Measurements from ENCODE around the gene ZNF736. TPM values are rescaled to one million over a fixed set of nuclear protein-coding genes. Genes with fewer than 3 reads are reported as not detected.

The ZNF736 gene
- total and polyA plus RNA-seq, 2 experiments from 2014 or later = 2.6 to 14.2 TPM

DNA sequence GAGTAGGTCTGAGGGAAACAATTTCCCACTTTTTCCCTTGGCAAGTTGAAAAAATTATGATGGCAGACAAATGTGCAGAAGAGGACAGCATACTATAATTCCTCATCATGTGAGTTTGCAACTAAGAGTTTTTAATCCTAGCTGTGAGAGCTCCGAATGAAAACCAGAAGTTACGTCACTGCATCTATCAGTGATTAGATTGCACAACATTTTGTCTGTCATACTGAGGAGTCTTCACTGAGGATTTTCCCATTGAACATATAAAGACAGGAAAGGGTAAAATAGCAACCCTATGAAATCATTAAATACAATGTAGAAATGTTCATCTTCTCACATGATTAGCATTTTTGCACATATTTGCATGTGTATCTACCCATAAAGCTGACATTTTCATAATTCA lies 45.8 kb downstream of the ZNF736 start:
- Mint-ChIP-seq H3K27ac (no peak overlapping the region), H3K36me3 (ENCODE audit: low read depth) (peaks cover 43% of the 10 kb centered on the region), H3K9me3 (peaks cover 95% of the 10 kb centered on the region), H3K4me1 (no peaks in the 10 kb centered on the region), H3K4me3 (no peak overlapping the region), H3K27me3 (ENCODE audit: insufficient read depth, low read depth, poor library complexity) (peaks cover 3% of the 10 kb centered on the region)
- no peaks in the 10 kb centered on the region for H4K20me1 ChIP-seq (replicated peaks; ENCODE audit: insufficient read depth)
- H3K36me3 ChIP-seq (ENCODE audit: insufficient read depth) = 0 out of 2 replicates have a peak, but pooled peaks cover 14% of the 10 kb centered on the region
- no peak for DNase-seq (ENCODE audit: low spot score)
- H3K27me3 ChIP-seq (ENCODE audit: insufficient read depth) = no peaks in the 10 kb centered on the region
- H3K9me2 ChIP-seq (ENCODE audit: insufficient read depth) = no peaks in the 10 kb centered on the region
- no peaks in the 10 kb centered on the region for H3F3A ChIP-seq (replicated peaks; ENCODE audit: low read depth)
- no peak overlapping the region for H3K4me2 ChIP-seq
- no peak overlapping the region for H2AFZ ChIP-seq
- H3K4me3 ChIP-seq = no peak overlapping the region
- no peaks in the 10 kb centered on the region for H3K4me1 ChIP-seq (ENCODE audit: insufficient read depth)
- no peak for TF ChIP-seq STAT1 (IDR thresholded peaks at IDR 0.05; ENCODE audit: unreplicated experiment)
- TF ChIP-seq, protein P1, sequence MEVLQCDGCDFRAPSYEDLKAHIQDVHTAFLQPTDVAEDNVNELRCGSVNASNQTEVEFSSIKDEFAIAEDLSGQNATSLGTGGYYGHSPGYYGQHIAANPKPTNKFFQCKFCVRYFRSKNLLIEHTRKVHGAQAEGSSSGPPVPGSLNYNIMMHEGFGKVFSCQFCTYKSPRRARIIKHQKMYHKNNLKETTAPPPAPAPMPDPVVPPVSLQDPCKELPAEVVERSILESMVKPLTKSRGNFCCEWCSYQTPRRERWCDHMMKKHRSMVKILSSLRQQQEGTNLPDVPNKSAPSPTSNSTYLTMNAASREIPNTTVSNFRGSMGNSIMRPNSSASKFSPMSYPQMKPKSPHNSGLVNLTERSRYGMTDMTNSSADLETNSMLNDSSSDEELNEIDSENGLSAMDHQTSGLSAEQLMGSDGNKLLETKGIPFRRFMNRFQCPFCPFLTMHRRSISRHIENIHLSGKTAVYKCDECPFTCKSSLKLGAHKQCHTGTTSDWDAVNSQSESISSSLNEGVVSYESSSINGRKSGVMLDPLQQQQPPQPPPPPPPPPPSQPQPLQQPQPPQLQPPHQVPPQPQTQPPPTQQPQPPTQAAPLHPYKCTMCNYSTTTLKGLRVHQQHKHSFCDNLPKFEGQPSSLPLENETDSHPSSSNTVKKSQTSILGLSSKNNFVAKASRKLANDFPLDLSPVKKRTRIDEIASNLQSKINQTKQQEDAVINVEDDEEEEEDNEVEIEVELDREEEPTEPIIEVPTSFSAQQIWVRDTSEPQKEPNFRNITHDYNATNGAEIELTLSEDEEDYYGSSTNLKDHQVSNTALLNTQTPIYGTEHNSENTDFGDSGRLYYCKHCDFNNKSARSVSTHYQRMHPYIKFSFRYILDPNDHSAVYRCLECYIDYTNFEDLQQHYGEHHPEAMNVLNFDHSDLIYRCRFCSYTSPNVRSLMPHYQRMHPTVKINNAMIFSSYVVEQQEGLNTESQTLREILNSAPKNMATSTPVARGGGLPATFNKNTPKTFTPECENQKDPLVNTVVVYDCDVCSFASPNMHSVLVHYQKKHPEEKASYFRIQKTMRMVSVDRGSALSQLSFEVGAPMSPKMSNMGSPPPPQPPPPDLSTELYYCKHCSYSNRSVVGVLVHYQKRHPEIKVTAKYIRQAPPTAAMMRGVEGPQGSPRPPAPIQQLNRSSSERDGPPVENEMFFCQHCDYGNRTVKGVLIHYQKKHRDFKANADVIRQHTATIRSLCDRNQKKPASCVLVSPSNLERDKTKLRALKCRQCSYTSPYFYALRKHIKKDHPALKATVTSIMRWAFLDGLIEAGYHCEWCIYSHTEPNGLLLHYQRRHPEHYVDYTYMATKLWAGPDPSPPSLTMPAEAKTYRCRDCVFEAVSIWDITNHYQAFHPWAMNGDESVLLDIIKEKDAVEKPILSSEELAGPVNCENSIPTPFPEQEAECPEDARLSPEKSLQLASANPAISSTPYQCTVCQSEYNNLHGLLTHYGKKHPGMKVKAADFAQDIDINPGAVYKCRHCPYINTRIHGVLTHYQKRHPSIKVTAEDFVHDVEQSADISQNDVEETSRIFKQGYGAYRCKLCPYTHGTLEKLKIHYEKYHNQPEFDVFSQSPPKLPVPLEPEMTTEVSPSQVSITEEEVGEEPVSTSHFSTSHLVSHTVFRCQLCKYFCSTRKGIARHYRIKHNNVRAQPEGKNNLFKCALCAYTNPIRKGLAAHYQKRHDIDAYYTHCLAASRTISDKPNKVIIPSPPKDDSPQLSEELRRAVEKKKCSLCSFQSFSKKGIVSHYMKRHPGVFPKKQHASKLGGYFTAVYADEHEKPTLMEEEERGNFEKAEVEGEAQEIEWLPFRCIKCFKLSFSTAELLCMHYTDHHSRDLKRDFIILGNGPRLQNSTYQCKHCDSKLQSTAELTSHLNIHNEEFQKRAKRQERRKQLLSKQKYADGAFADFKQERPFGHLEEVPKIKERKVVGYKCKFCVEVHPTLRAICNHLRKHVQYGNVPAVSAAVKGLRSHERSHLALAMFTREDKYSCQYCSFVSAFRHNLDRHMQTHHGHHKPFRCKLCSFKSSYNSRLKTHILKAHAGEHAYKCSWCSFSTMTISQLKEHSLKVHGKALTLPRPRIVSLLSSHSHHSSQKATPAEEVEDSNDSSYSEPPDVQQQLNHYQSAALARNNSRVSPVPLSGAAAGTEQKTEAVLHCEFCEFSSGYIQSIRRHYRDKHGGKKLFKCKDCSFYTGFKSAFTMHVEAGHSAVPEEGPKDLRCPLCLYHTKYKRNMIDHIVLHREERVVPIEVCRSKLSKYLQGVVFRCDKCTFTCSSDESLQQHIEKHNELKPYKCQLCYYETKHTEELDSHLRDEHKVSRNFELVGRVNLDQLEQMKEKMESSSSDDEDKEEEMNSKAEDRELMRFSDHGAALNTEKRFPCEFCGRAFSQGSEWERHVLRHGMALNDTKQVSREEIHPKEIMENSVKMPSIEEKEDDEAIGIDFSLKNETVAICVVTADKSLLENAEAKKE (CRISPR knock-in tag; IDR thresholded peaks at IDR 0.05) = no peak
- no peak for ATAC-seq
- H3K27ac ChIP-seq (ENCODE audit: low read depth) = no peak overlapping the region
- no peaks in the 10 kb centered on the region for H3K79me2 ChIP-seq (replicated peaks; ENCODE audit: insufficient read depth)

DNA sequence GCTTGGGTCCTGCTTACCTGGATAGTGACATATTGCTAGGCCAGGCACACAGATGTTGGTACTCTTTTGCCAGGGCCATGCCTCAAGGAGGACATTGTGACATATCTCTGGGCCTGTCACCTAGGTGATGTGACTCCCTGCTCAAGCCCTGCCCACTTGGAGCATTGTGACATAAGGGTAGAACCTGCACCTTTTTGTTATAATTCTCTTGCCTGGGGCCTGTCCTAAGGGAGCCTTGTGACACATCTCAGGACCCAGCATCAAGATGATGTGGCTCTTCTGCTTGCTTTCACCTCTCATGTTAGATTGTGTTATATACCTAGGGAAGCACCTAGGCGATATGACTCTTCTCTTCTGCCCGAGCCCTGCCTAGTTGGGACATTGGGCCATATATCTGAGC lies 57.4 kb downstream of the ZNF736 start:
- Histone ChIP-seq H3K79me2 (replicated peaks; ENCODE audit: insufficient read depth) (no peaks in the 10 kb centered on the region), H3K4me2 (no peak overlapping the region), H3K9me2 (ENCODE audit: insufficient read depth) (no peaks in the 10 kb centered on the region), H3K27me3 (ENCODE audit: insufficient read depth) (no peaks in the 10 kb centered on the region), H3K4me1 (ENCODE audit: insufficient read depth) (no peaks in the 10 kb centered on the region), H3K36me3 (ENCODE audit: insufficient read depth) (no peaks in the 10 kb centered on the region), H4K20me1 (replicated peaks; ENCODE audit: insufficient read depth) (no peaks in the 10 kb centered on the region), H3K27ac (ENCODE audit: low read depth) (no peak overlapping the region), H2AFZ (no peak overlapping the region), H3K4me3 (no peak overlapping the region), H3F3A (replicated peaks; ENCODE audit: low read depth) (no peaks in the 10 kb centered on the region)
- H3K9me3 Mint-ChIP-seq = peaks cover 99% of the 10 kb centered on the region
- TF ChIP-seq STAT1 (IDR thresholded peaks at IDR 0.05; ENCODE audit: unreplicated experiment) = no peak
- no peak for TF ChIP-seq JUNB (IDR thresholded peaks at IDR 0.05; ENCODE audit: unreplicated experiment)
- TF ChIP-seq ZNF331 (CRISPR knock-in tag; IDR thresholded peaks at IDR 0.05; ENCODE audit: low read depth) = no peak
- TF ChIP-seq, protein P2, sequence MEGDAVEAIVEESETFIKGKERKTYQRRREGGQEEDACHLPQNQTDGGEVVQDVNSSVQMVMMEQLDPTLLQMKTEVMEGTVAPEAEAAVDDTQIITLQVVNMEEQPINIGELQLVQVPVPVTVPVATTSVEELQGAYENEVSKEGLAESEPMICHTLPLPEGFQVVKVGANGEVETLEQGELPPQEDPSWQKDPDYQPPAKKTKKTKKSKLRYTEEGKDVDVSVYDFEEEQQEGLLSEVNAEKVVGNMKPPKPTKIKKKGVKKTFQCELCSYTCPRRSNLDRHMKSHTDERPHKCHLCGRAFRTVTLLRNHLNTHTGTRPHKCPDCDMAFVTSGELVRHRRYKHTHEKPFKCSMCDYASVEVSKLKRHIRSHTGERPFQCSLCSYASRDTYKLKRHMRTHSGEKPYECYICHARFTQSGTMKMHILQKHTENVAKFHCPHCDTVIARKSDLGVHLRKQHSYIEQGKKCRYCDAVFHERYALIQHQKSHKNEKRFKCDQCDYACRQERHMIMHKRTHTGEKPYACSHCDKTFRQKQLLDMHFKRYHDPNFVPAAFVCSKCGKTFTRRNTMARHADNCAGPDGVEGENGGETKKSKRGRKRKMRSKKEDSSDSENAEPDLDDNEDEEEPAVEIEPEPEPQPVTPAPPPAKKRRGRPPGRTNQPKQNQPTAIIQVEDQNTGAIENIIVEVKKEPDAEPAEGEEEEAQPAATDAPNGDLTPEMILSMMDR (conservative IDR thresholded peaks at IDR 0.05; ENCODE audit: low read depth in 2 of 2) = no peak
- TF ChIP-seq ZNF114 (CRISPR knock-in tag; IDR thresholded peaks at IDR 0.05) = no peak
- no peak for TF ChIP-seq CREB1 (CRISPR knock-in tag; IDR thresholded peaks at IDR 0.05; ENCODE audit: low read depth)
- TF ChIP-seq EZH2 (IDR thresholded peaks at IDR 0.05; ENCODE audit: low read depth, unreplicated experiment) = no peak
- H3K4me1 Mint-ChIP-seq = no peaks in the 10 kb centered on the region
- H3K4me3 Mint-ChIP-seq = no peak overlapping the region
- peaks cover 2% of the 10 kb centered on the region for H3K27me3 Mint-ChIP-seq (ENCODE audit: insufficient read depth, low read depth, poor library complexity)
- H3K27ac Mint-ChIP-seq = no peak overlapping the region
- no peak for ATAC-seq
- H3K36me3 Mint-ChIP-seq (ENCODE audit: low read depth) = peaks cover 32% of the 10 kb centered on the region
- DNase-seq (ENCODE audit: low spot score) = no peak

Measured in GM23338 (cell line).